HG02759 (cell line): ENCODE results near the gene ZNF804B.
A peak's percentile ranks its signal among the peaks of the same experiment; 100 is the strongest.

Experiments
- ATAC-seq: cut with Tn5 transposase; IDR thresholded peaks from one replicate; pipeline ENCODE4 v1.9.1; 2021; ENCODE audit warnings: mild to moderate bottlenecking, moderate library complexity; ENCODE audit not compliant: unreplicated experiment

ZNF804B gene

GRCh38 chr7:88965371-88965770 is 205.9 kb downstream of the ZNF804B start:
- ATAC-seq, result no peak

- ATAC-seq, result no peak
These were observed 207.9 kb downstream of the ZNF804B start for GRCh38 chr7:88967432-88967831.

- ATAC-seq, result no peak
These were observed 209.7 kb downstream of the ZNF804B start for GRCh38 chr7:88969167-88969566.

- no peak for ATAC-seq
These were observed 225.8 kb downstream of the ZNF804B start for GRCh38 chr7:88985295-88985694.

- no peak for ATAC-seq
These were observed 241.8 kb downstream of the ZNF804B start for GRCh38 chr7:89001306-89001705.

GRCh38 chr7:89002981-89003956 is 243.8 kb downstream of the ZNF804B start:
- ATAC-seq, result peak; percentile 78

- ATAC-seq, result no peak
These were observed 252.5 kb downstream of the ZNF804B start for GRCh38 chr7:89012016-89012415.

- no peak for ATAC-seq
These were observed 258.2 kb downstream of the ZNF804B start for GRCh38 chr7:89017695-89018094.

- no peak for ATAC-seq
These were observed 262.2 kb downstream of the ZNF804B start for GRCh38 chr7:89021741-89022140.

- no peak for ATAC-seq
These were observed 263.7 kb downstream of the ZNF804B start for GRCh38 chr7:89023206-89023605.

- ATAC-seq, result no peak
These were observed 264.4 kb downstream of the ZNF804B start for GRCh38 chr7:89023877-89024276.

GRCh38 chr7:89027781-89028180 is 268.3 kb downstream of the ZNF804B start:
- ATAC-seq, result no peak

GRCh38 chr7:89028319-89028718 is 268.8 kb downstream of the ZNF804B start:
- ATAC-seq, result no peak

- peak; percentile 55 for ATAC-seq
These were observed 270.4 kb downstream of the ZNF804B start for GRCh38 chr7:89029864-89030263.

GRCh38 chr7:89041240-89041639 is 281.7 kb downstream of the ZNF804B start:
- no peak for ATAC-seq

- ATAC-seq, result no peak
These were observed 283.4 kb downstream of the ZNF804B start for GRCh38 chr7:89042940-89043339.

GRCh38 chr7:89049043-89049442 is 289.5 kb downstream of the ZNF804B start:
- no peak for ATAC-seq

- no peak for ATAC-seq
These were observed 293.6 kb downstream of the ZNF804B start for GRCh38 chr7:89053130-89053529.

- no peak for ATAC-seq
These were observed 294.9 kb downstream of the ZNF804B start for GRCh38 chr7:89054361-89054760.

- ATAC-seq, result no peak
These were observed 300.7 kb downstream of the ZNF804B start for GRCh38 chr7:89060234-89060633.

GRCh38 chr7:89064831-89065230 is 305.3 kb downstream of the ZNF804B start:
- no peak for ATAC-seq

- ATAC-seq, result no peak
These were observed 307.5 kb downstream of the ZNF804B start for GRCh38 chr7:89067048-89067447.

- ATAC-seq, result no peak
These were observed 312.6 kb downstream of the ZNF804B start for GRCh38 chr7:89072081-89072480.
